HG03175 (cell line): Measurements from ENCODE around the gene MISFA.
"Not testable (repeated sequence)": the region's sequence is repeated elsewhere in the genome, so short reads cannot be mapped to it uniquely, and the experiment has no call there.

Experiments
- ATAC-seq: cut with Tn5 transposase; IDR thresholded peaks from one replicate; pipeline ENCODE4 v1.9.1; 2021; ENCODE audit warnings: mild to moderate bottlenecking, moderate library complexity; ENCODE audit not compliant: unreplicated experiment

MISFA gene

GRCh38 chr11:18617688-18618341 lies 18.2 kb downstream of the MISFA start:
- ATAC-seq, result no peak

DNA sequence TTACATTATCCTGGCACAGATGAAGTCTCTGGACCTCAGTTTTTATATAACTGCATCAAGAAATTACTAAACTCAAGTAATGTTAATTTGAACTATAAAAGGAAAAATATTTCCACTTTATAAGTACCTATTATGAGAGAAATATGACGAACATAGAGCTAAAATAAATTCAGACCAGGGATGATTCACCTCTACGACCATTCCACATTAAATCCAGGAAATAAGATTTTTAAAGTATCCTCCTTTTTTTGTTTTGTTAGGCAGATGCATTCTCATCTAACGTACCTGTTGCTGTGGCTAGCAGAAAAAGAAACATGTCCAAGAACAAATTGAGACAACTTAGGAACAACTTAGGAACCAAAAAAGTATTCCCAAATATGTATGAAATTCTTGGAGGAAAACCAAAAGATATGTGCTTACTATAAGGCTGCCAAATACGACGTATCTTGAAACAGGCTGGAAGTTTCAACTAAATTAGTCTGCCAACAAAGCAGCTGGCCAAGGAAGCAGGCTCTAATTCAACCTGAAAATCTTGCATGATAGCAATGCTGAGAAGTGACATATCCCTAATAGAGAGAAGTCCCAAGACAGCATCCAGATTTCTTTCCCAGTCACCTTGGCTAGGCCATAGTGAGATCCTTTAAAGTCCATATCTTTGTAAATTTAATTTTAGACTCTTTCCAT lies 18.9 kb downstream of the MISFA start:
- ATAC-seq, result no peak

DNA sequence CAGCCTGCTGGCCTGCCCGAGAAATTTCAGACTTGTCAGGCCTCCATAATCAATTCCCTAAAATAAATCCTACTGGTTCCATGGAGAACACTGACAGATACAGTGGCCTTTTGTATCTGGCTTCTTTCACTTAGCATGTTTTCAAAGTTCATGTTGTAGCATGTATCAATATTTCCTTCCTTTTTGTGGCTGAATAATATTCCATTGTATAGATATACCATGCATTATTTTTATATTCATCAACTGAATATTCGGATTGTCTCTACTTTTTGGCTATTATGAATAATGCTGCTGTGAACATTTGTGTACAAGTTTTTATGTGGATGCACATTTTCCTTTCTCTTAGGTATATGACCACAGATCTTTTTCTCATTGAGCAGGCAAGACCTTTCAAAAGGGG lies 24.1 kb downstream of the MISFA start:
- no peak for ATAC-seq

- ATAC-seq, result no peak
These were observed 24.6 kb downstream of the MISFA start for GRCh38 chr11:18624161-18624560.

DNA sequence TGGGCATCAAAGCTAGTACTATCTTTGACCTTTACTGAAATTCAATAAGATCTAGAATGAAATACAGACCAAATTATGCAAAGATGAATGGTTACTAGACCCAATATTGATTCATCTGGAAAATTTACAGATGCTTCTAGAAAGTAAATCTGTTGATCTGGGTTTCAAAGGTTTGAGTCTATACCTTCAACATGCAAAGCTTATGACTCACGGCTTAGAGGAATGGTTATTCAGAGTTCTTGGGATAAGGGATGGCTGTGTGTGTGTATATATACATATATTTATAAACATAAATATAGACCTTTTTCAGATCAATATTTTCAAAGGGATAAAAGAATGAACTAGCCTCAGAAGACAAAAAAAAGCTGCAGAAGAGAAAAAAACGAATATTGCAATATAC lies 33.3 kb downstream of the MISFA start:
- ATAC-seq, result no peak

DNA sequence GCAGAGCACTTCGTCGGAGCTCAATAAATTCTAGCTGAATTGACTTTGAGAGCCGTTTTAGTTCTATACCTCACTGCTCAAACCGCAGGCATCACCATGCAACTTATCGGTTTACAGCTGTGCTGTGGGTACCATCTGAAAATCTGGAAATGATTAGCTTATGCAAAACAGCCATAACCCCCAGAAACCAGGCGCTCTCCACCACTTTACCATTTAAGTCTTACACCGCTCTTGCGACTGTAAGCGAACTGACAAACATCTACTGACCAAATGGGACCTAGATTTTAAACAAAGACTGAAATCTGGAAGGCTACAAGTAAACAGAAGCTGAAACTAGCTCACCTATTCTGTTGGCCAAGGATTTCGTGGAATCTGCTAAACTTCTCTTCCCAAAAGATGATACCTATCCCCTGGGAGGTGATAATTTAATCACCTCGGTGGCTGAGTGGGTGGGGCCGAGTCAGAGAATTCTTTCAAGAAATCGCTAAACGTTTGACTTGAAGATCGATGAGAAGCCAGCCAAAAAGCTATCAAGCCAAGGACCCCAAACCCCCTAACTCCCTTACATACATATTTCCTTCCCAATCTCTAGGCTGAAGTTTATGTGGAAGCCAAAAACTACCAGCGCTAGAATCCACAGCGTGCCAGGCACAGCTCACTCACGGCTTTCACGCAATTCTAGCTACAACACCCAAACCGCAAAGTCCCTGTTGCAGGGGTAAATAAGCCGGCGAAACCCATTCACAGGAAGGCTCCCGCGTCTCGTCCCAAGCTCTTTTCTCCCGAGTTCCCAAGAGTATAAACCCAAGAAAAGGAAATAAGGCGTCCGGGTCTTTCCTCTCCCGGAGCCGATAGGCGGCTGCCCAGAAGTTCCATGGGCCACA lies 33.9 kb downstream of the MISFA start:
- peak; percentile 65 for ATAC-seq

GRCh38 chr11:18634140-18635032 lies 34.8 kb downstream of the MISFA start, which contains the start of gene SPTY2D1:
Gene SPTY2D1 (minus strand): TSS chr11:18634342. CDS start chr11:18634257, 85 bp downstream.
- ATAC-seq, result peak; percentile 95

DNA sequence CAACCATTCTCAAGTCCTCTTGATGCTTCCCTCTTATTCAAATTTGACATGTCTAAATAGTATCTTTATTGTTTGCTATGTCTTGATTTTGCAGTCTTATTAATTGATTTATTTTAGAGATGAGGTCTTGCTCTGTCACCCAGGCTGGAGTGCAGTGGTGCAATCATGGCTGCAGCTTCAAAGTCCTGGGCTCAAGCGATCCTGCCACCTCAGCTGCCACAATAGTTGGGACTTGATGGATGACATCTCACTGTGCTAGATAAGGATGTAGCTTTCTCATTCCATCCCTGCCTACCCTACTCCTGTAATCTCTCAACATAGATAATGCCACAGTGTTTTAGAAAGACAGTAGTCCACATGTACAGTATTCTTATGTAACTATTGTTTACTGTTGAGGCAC lies 42.1 kb downstream of the MISFA start:
- no peak for ATAC-seq

DNA sequence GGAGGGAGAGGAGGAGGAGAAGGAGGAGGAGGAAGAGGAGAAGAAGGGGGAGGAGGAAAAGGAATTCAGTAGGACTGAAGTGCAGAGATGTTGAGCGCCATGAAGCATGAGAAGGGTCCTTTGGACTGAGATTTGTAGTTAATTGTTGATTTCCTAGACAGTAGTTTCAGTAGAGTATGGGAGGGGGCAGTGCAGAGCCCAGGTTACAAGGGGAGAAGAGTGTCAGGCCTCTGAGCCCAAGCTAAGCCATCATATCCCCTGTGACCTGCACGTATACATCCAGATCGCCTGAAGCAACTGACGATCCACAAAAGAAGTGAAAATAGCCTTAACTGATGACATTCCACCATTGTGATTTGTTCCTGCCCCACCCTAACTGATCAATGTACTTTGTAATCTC lies 43.4 kb downstream of the MISFA start:
- not testable (repeated sequence) for ATAC-seq

GRCh38 chr11:18650353-18650752 lies 50.8 kb downstream of the MISFA start:
- no peak for ATAC-seq

- ATAC-seq, result no peak
These were observed 51.4 kb downstream of the MISFA start for GRCh38 chr11:18650859-18651557.
